HEK293 (cell line): ENCODE measurements around the gene CUL9.

Source experiments
- CTCF ChIA-PET: fragments of 350-600 bp; formaldehyde crosslinking; extraction: SDS; loops from one replicate; lab custom pipeline; 2021; ENCODE audit warnings: antibody characterized with exemption; lab: Yijun Ruan, JAX
- POLR2A ChIA-PET: fragments of 300-600 bp; formaldehyde crosslinking; extraction: SDS; loops from one replicate; lab custom pipeline; 2020; ENCODE audit warnings: antibody characterized with exemption, inconsistent platforms; lab: Yijun Ruan, JAX
- H3K27ac ChIP-seq: fragments of 200-500 bp; sonication (Bioruptor generic); 2 replicates; pipeline ENCODE4 v1.5.1; 2014; ENCODE audit warnings: low read depth, low read length, control low read depth, inconsistent platforms; ENCODE audit errors: extremely low read depth
- H3K36me3 ChIP-seq, 2 experiments: fragments of 200-500 bp in 1 of 2; sonication (Bioruptor generic) in 1 of 2; 1 replicate in 1 of 2; 2 replicates in 1 of 2; pipeline ENCODE4 v1.5.1; 2014 to 2017; ENCODE audit warnings: inconsistent platforms in 2 of 2, low read length in 2 of 2; ENCODE audit not compliant: control insufficient read depth in 2 of 2, insufficient read depth in 1 of 2
- H3K4me1 ChIP-seq: fragments of 200-500 bp; sonication (Bioruptor generic); 2 replicates; pipeline ENCODE4 v1.5.1; 2014; ENCODE audit warnings: mild to moderate bottlenecking, low read length, inconsistent platforms; ENCODE audit not compliant: control insufficient read depth, insufficient read depth
- H3K4me3 ChIP-seq: 2 replicates; pipeline ENCODE4 v1.5.1; 2011; ENCODE audit warnings: low read depth, mild to moderate bottlenecking, control low read depth, low read length, moderate library complexity
- H3K9me3 ChIP-seq: fragments of 200-500 bp; sonication (Bioruptor generic); 2 replicates; pipeline ENCODE4 v1.5.1; 2014; ENCODE audit warnings: low read depth, low read length, inconsistent platforms; ENCODE audit not compliant: control insufficient read depth, insufficient read depth
- EGR2 ChIP-seq: fragments of 450-650 bp; formaldehyde crosslinking; IDR thresholded peaks from 2 replicates; pipeline ENCODE4 v1.5.1; 2016; ENCODE audit warnings: low read depth, missing biosample characterization, missing genetic modification characterization
- MZF1 ChIP-seq: fragments of 450-650 bp; formaldehyde crosslinking; IDR thresholded peaks from 2 replicates; pipeline ENCODE4 v1.5.1; 2017; ENCODE audit warnings: missing biosample characterization, missing genetic modification characterization, borderline replicate concordance
- OSR2 ChIP-seq: fragments of 450-650 bp; formaldehyde crosslinking; IDR thresholded peaks from 2 replicates; pipeline ENCODE4 v1.5.1; 2016; ENCODE audit warnings: missing biosample characterization, missing genetic modification characterization
- ZNF114 ChIP-seq: fragments of 450-650 bp; formaldehyde crosslinking; IDR thresholded peaks from 2 replicates; pipeline ENCODE4 v1.5.0; 2017; ENCODE audit warnings: missing biosample characterization, missing genetic modification characterization
- ZNF146 ChIP-seq: fragments of 450-650 bp; formaldehyde crosslinking; IDR thresholded peaks from 2 replicates; pipeline ENCODE4 v1.5.1; 2016; ENCODE audit warnings: missing biosample characterization, missing genetic modification characterization
- ZNF19 ChIP-seq: fragments of 450-650 bp; formaldehyde crosslinking; IDR thresholded peaks from 2 replicates; pipeline ENCODE4; 2016; ENCODE audit warnings: missing biosample characterization, missing genetic modification characterization, low read depth
- ZNF202 ChIP-seq: fragments of 450-650 bp; formaldehyde crosslinking; IDR thresholded peaks from 2 replicates; pipeline ENCODE4 v1.5.1; 2016; ENCODE audit warnings: missing biosample characterization, missing genetic modification characterization, borderline replicate concordance
- ZNF280D ChIP-seq: fragments of 450-650 bp; formaldehyde crosslinking; IDR thresholded peaks from 2 replicates; pipeline ENCODE4 v1.5.1; 2016; ENCODE audit warnings: missing biosample characterization, missing genetic modification characterization
- ZNF292 ChIP-seq: fragments of 450-650 bp; formaldehyde crosslinking; IDR thresholded peaks from 2 replicates; pipeline ENCODE4 v1.5.1; 2016; ENCODE audit warnings: low read depth, missing biosample characterization, missing genetic modification characterization, borderline replicate concordance
- ZNF311 ChIP-seq: fragments of 450-650 bp; formaldehyde crosslinking; IDR thresholded peaks from 2 replicates; pipeline ENCODE4 v1.5.1; 2017; ENCODE audit warnings: missing biosample characterization, missing genetic modification characterization, borderline replicate concordance
- ZNF341 ChIP-seq: fragments of 450-650 bp; formaldehyde crosslinking; IDR thresholded peaks from 2 replicates; pipeline ENCODE4; 2016; ENCODE audit warnings: low read depth, missing biosample characterization, missing genetic modification characterization
- ZNF404 ChIP-seq: fragments of 450-650 bp; formaldehyde crosslinking; IDR thresholded peaks from 2 replicates; pipeline ENCODE4 v1.5.1; 2017; ENCODE audit warnings: missing biosample characterization, missing genetic modification characterization
- ZNF518A ChIP-seq: fragments of 450-650 bp; formaldehyde crosslinking; conservative IDR thresholded peaks from 2 replicates; pipeline ENCODE4 v1.5.1; 2016; ENCODE audit warnings: low read depth, missing biosample characterization, missing genetic modification characterization
- ZNF530 ChIP-seq: fragments of 450-650 bp; formaldehyde crosslinking; IDR thresholded peaks from 2 replicates; pipeline ENCODE4 v1.5.1; 2016; ENCODE audit warnings: low read depth, missing biosample characterization, missing genetic modification characterization
- ZNF623 ChIP-seq: fragments of 450-650 bp; formaldehyde crosslinking; IDR thresholded peaks from 2 replicates; pipeline ENCODE4 v1.5.1; 2016; ENCODE audit warnings: missing biosample characterization, missing genetic modification characterization
- ZNF624 ChIP-seq: fragments of 450-650 bp; formaldehyde crosslinking; IDR thresholded peaks from 2 replicates; pipeline ENCODE4 v1.5.1; 2017; ENCODE audit warnings: missing biosample characterization, missing genetic modification characterization
- ZNF639 ChIP-seq: fragments of 450-650 bp; formaldehyde crosslinking; IDR thresholded peaks from 2 replicates; pipeline ENCODE4 v1.5.1; 2016; ENCODE audit warnings: missing biosample characterization, missing genetic modification characterization
- ZNF747 ChIP-seq: fragments of 450-650 bp; formaldehyde crosslinking; IDR thresholded peaks from 2 replicates; pipeline ENCODE4 v1.5.1; 2016; ENCODE audit warnings: missing biosample characterization, missing genetic modification characterization
- ZNF776 ChIP-seq: fragments of 450-650 bp; formaldehyde crosslinking; IDR thresholded peaks from 2 replicates; pipeline ENCODE4 v1.5.0; 2017; ENCODE audit warnings: missing biosample characterization, missing genetic modification characterization, borderline replicate concordance
- ZNF785 ChIP-seq: fragments of 450-650 bp; formaldehyde crosslinking; IDR thresholded peaks from 2 replicates; pipeline ENCODE4 v1.5.1; 2016; ENCODE audit warnings: missing biosample characterization, missing genetic modification characterization
- TF ChIP-seq, protein P1 (sequence below): fragments of 450-650 bp; formaldehyde crosslinking; IDR thresholded peaks from 2 replicates; pipeline ENCODE4 v1.5.1; 2016; ENCODE audit warnings: missing biosample characterization, missing genetic modification characterization
- TF ChIP-seq, protein P2 (sequence below): fragments of 450-650 bp; formaldehyde crosslinking; IDR thresholded peaks from 2 replicates; pipeline ENCODE4 v1.5.1; 2016; ENCODE audit warnings: missing biosample characterization, missing genetic modification characterization, low read depth

The CUL9 gene

GRCh38 chr6:43215066-43215465, 33.1 kb downstream of the CUL9 start:
- no peaks in the 10 kb centered on the region for H3K9me3 ChIP-seq
- no peak overlapping the region for H3K27ac ChIP-seq
- H3K4me3 ChIP-seq = no peak overlapping the region
- TF ChIP-seq ZNF280D (no peak), ZNF146 (tag by site-specific recombination) (no peak), ZNF639 (no peak), ZNF404 (tag by site-specific recombination) (no peak), ZNF311 (tag by site-specific recombination) (no peak), ZNF530 (no peak), ZNF19 (tag by site-specific recombination) (no peak), MZF1 (tag by site-specific recombination) (no peak), ZNF202 (tag by site-specific recombination) (no peak), ZNF776 (tag by site-specific recombination) (no peak), ZNF341 (tag by site-specific recombination) (no peak), ZNF292 (no peak), ZNF623 (no peak), OSR2 (tag by site-specific recombination) (no peak), ZNF624 (no peak), ZNF747 (tag by site-specific recombination) (no peak)
- TF ChIP-seq, protein P1, sequence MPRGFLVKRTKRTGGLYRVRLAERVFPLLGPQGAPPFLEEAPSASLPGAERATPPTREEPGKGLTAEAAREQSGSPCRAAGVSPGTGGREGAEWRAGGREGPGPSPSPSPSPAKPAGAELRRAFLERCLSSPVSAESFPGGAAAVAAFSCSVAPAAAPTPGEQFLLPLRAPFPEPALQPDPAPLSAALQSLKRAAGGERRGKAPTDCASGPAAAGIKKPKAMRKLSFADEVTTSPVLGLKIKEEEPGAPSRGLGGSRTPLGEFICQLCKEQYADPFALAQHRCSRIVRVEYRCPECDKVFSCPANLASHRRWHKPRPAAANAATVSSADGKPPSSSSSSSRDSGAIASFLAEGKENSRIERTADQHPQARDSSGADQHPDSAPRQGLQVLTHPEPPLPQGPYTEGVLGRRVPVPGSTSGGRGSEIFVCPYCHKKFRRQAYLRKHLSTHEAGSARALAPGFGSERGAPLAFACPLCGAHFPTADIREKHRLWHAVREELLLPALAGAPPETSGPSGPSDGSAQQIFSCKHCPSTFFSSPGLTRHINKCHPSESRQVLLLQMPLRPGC (tag by site-specific recombination) = no peak
- no peaks in the 10 kb centered on the region for H3K4me1 ChIP-seq
- CTCF ChIA-PET = interaction anchor here (4.6 kb wide), 1 partner anchor 14 kb away, joined by 20 read pairs; the partner anchor contains the start of gene DNPH1
- H3K36me3 ChIP-seq = peaks cover 0 to 7% of the 10 kb centered on the region in 2 experiments; a peak in 2 of 3 replicates
- POLR2A ChIA-PET = no interaction called here

DNA sequence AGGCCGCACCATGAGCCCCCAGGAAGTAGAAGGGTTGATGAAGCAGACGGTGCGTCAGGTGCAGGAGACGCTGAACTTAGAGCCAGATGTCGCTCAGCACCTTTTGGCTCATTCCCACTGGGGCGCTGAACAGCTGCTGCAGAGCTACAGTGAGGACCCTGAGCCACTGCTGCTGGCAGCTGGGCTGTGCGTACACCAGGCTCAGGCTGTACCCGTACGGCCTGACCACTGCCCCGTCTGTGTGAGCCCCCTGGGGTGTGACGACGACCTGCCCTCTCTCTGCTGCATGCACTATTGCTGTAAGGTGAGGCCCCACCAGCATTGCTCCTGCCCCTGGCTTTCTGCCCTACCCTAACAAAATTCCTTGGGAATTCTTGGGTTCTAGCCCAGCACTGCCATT, 34.2 kb downstream of the CUL9 start:
- no peak overlapping the region for H3K27ac ChIP-seq
- ChIA-PET CTCF (interaction anchor here (4.6 kb wide), 1 partner anchor 13 kb away, joined by 20 read pairs; the partner anchor contains the start of gene DNPH1), POLR2A (interaction anchor here (0.5 kb wide), 1 partner anchor 181 kb away, joined by 3 read pairs; no protein-coding TSS in a partner anchor)
- no peaks in the 10 kb centered on the region for H3K9me3 ChIP-seq
- H3K36me3 ChIP-seq = peaks cover 0 to 11% of the 10 kb centered on the region in 2 experiments; a peak in 2 of 3 replicates
- H3K4me3 ChIP-seq = no peak overlapping the region
- H3K4me1 ChIP-seq = no peaks in the 10 kb centered on the region
- TF ChIP-seq ZNF785 (tag by site-specific recombination) (no peak), EGR2 (tag by site-specific recombination) (no peak), ZNF114 (tag by site-specific recombination) (no peak), ZNF518A (no peak)
- TF ChIP-seq, protein P2, sequence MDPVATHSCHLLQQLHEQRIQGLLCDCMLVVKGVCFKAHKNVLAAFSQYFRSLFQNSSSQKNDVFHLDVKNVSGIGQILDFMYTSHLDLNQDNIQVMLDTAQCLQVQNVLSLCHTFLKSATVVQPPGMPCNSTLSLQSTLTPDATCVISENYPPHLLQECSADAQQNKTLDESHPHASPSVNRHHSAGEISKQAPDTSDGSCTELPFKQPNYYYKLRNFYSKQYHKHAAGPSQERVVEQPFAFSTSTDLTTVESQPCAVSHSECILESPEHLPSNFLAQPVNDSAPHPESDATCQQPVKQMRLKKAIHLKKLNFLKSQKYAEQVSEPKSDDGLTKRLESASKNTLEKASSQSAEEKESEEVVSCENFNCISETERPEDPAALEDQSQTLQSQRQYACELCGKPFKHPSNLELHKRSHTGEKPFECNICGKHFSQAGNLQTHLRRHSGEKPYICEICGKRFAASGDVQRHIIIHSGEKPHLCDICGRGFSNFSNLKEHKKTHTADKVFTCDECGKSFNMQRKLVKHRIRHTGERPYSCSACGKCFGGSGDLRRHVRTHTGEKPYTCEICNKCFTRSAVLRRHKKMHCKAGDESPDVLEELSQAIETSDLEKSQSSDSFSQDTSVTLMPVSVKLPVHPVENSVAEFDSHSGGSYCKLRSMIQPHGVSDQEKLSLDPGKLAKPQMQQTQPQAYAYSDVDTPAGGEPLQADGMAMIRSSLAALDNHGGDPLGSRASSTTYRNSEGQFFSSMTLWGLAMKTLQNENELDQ (tag by site-specific recombination) = no peak
